ENCODE results near the gene CFB. TPM values are rescaled to one million over a fixed set of nuclear protein-coding genes. Genes with fewer than 3 reads are reported as not detected.

CFB gene
- total and polyA plus RNA-seq, 2 of the 13 experiments (the other 11 are each of a cell fraction or from before 2014, with no cell fraction given) = 171 to 513 TPM

- TF ChIP-seq ZNF280D (CRISPR knock-in tag; IDR thresholded peaks at IDR 0.05) (peak; percentile 92), SRF (IDR thresholded peaks at IDR 0.05; ENCODE audit: low read depth, low read length) (peak; percentile 79), JARID2 (CRISPR knock-in tag; IDR thresholded peaks at IDR 0.05; ENCODE audit: insufficient replicate concordance) (peak; percentile 19), TOPORS (CRISPR knock-in tag; IDR thresholded peaks at IDR 0.05) (peak; percentile 87), MAZ (IDR thresholded peaks at IDR 0.05; ENCODE audit: borderline replicate concordance, low read depth, low read length) (peak; percentile 82; the same call in 1 of the 2 replicates), MAZ (CRISPR knock-in tag; IDR thresholded peaks at IDR 0.05; ENCODE audit: low read depth) (peak; percentile 90; the same call in 1 of the 2 replicates), ZSCAN25 (CRISPR knock-in tag; IDR thresholded peaks at IDR 0.05) (no peak), ZFP37 (CRISPR knock-in tag; IDR thresholded peaks at IDR 0.05; ENCODE audit: borderline replicate concordance) (no peak; the same call in 1 of the 2 replicates), POLR2AphosphoS5 (IDR thresholded peaks at IDR 0.05; ENCODE audit: low read depth, low read length) (peak; percentile 70), TFE3 (CRISPR knock-in tag; IDR thresholded peaks at IDR 0.05) (peak; percentile 84), GPBP1L1 (CRISPR knock-in tag; IDR thresholded peaks at IDR 0.05) (no peak), ZNF484 (CRISPR knock-in tag; IDR thresholded peaks at IDR 0.05; ENCODE audit: borderline replicate concordance, low read depth) (no peak), ZNF260 (CRISPR knock-in tag; IDR thresholded peaks at IDR 0.05; ENCODE audit: borderline replicate concordance, low read depth) (no peak), MIER2 (CRISPR knock-in tag; IDR thresholded peaks at IDR 0.05) (no peak), IKZF4 (CRISPR knock-in tag; IDR thresholded peaks at IDR 0.05; ENCODE audit: borderline replicate concordance, low read depth, not compliant biosample characterization) (no peak), ZBTB1 (CRISPR knock-in tag; IDR thresholded peaks at IDR 0.05; ENCODE audit: borderline replicate concordance) (no peak), BRD4 (CRISPR knock-in tag; IDR thresholded peaks at IDR 0.05) (no peak; the same call in 1 of the 2 replicates), ZNF335 (CRISPR knock-in tag; IDR thresholded peaks at IDR 0.05) (peak; percentile 94), ZFYVE20 (CRISPR knock-in tag; IDR thresholded peaks at IDR 0.05; ENCODE audit: borderline replicate concordance, low read depth) (no peak), ZNF33A (CRISPR knock-in tag; IDR thresholded peaks at IDR 0.05; ENCODE audit: borderline replicate concordance) (no peak), NR2F6 (IDR thresholded peaks at IDR 0.05) (peak; percentile 80), NR2F6 (CRISPR knock-in tag; IDR thresholded peaks at IDR 0.05) (peak; percentile 93), HOMEZ (CRISPR knock-in tag; IDR thresholded peaks at IDR 0.05; ENCODE audit: low read depth) (peak; percentile 69; the same call in 1 of the 2 replicates), ZNF563 (CRISPR knock-in tag; IDR thresholded peaks at IDR 0.05) (0 out of 2 replicates have a peak, but pooled peaks have one; percentile 40)
These were observed 18.5 kb upstream of the CFB start, which contains the start of gene C2 (continued) for GRCh38 chr6:31927242-31927862.
